DOHH2 (cell line): ENCODE data around the gene PGGHG.

Experiments used
- CTCF ChIP-seq: fragments of 200-600 bp; sonication (generic); IDR thresholded peaks from one replicate; pipeline ENCODE4 v1.5.1; 2014; ENCODE audit warnings: antibody characterized with exemption, mild to moderate bottlenecking, low read depth, low read length; ENCODE audit not compliant: poor library complexity, severe bottlenecking
- EZH2phosphoT487 ChIP-seq: fragments of 200-600 bp; sonication (generic); IDR thresholded peaks from 2 replicates; pipeline ENCODE4 v1.6.1; 2017; ENCODE audit warnings: borderline replicate concordance, mild to moderate bottlenecking, antibody characterized with exemption, low read length, moderate library complexity, mixed read lengths

GRCh38 chr11:287821-288477 is 977 bp upstream of the PGGHG start:
- TF ChIP-seq CTCF (no peak), EZH2phosphoT487 (no peak)
